ENCODE results near the gene EIF3L.
"Not testable (repeated sequence)": the region's sequence is repeated elsewhere in the genome, so short reads cannot be mapped to it uniquely, and the experiment has no call there.

The EIF3L gene

DNA sequence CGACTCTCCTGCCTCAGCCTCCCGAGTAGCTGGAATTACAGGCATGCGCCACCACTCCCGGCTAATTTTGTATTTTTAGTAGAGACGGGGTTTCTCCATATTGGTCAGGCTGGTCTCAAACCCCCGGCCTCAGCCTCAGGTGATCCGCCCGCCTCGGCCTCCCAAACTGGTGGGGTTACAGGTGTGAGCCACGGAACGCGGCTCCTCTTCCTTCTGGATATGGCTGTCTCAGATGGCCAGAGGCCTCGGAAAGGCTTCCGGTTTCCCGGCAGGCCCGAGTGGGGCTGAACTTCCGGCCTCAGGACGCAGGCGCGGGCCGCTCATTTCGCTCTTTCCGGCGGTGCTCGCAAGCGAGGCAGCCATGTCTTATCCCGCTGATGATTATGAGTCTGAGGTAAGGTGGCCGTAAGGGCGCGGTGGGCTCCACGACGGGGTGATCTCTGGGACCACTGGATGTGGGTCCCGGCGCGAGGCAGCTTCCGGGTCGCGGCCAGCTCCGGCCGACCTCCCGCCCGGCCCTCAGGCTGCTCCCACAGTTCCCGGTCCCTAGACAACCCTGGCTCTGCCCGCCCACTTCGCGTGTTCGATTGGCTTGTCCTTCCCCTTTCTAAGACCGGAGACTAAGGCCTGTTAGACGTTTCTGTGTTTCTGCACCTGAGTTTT lies at the start of gene EIF3L:
Gene EIF3L, plus strand, starts transcription at position 331 of the 663 bp plus-strand sequence. Its CDS starts 31 bp downstream, at position 362.
- peak; percentile 85 for DNase-seq

DNA sequence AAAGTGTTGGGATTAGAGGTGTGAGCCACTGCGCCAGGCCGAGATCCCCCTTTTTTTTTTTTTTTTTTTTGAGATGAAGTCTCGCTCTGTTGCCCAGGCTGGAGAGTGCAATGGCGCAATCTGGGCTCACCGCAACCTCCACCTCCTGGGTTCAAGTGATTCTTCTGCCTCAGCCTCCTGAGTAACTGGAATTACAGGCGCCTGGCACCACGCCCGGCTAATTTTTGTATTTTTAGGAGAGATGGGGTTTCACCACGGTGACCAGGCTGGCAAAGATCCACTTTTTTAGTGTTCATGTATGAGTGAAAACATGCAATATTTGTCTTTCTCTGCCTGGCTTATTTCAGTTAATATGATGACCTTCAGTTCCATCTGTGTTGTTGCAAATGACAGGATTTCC lies 49.2 kb upstream of the EIF3L start:
- DNase-seq = not testable (repeated sequence)

DNA sequence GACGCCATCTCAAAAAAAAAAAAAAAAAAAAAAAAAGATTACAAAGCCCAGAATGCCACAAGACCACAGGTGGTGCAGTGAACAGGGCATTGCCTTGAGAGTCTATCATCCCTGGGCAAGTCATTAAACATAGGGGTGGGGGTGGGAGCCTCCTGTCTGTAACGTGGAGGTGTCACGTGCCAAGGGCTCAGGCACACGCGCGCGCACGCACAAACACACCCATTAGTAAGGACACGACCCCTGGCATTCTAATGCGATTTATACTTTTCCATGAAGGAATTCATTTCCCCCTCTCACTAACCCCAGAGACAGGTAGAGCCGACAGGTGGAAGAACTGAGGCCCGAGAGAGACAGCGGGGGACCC lies 47.3 kb upstream of the EIF3L start:
- DNase-seq = no peak

DNA sequence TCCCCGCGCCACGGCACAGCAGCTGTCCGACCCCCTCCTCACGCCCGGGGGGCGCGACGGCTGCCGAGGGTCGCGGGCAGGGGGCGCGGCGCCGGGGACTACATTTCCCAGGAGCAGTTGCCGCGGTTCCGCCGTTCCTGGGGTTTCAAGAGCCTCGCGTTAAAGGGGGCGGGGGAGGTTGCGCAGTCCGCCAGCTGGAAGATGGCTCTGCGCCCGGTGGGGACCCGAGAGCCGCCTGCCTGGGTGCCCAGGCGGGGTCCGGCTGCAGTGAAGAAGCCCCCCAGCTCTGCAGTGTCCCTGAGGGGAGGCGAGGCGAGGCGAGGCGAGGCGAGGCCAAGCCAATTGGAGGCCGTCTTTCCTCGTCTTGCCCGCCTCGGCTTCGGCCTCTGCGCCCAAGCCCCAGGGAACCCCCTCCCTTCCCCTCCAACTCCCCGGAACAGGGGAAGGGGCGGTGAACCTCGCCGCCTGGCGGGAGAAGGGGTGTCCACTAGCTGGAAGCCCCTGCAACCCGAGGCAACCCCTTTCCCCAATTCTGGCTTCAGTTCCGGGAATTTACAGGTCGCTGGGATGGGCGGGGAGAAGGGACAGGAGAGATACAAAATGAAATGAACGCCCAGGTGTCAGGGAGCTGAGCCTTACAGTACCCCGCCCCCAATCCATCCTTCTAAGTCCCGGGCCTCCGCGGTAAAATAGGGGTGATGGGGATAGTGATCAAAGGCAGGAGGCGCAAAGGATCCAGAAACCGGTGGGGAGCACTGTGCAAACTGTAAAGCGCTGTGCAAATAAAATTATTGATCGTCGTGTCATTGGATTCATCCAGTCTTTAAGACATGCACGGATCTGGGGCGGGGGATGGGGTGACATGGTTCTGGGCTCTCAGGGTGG lies 46.7 kb upstream of the EIF3L start:
- DNase-seq = no peak

DNA sequence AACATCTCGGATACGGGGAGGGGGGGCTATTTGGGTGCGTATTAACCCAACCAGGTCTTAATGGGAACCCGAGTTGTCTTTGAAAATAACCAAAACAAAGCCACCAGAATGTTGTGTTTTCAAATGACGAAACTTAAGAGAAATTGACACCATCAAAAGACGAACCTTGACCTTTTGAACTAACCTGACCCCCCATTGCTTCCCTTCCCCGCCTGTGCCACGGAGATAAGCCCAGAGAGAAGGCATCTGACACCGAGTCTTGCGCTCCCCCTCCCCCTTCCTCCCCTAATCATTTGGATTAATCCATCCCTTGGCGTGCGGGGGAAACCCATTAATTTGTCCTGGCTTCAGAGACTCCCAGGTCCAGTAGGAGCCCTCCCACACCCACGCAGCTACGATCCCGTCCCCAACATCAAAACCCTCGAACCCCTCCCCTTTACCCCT lies 46.0 kb upstream of the EIF3L start:
- no peak for DNase-seq

DNA sequence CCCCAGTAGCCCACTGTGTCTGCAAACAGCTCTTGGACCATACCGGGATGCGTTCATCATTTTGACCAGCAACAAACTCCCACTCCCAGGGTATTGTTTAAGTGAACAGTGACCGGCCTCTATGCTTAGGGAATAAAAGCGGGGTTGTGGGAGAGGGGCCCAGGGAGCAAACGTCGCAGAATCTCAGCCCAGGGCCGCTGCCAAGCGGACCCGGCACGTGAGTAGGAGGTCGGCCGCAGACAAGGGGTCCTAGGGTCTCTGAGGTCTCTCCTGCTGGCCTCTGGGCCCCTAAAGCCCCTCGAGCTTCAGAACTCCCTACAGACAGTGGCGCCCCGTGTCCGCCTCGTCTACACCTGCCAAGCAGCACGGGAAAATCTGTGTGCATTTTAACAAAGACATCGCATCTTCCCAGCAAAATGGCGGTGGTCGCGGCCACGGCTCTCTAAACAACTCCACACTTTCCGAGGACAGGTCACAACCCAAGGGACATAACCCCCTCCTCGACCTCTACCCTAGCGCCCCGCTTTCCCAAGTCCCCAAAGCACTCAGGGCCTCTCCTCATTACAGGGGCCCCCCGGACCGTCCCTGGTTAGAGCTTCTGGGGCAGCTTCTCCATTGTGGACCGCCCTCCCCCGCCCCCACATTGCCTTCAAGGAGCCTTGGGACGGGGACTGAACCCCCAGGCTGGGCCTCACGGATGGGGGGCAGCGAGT lies 45.4 kb upstream of the EIF3L start:
- DNase-seq = no peak

DNA sequence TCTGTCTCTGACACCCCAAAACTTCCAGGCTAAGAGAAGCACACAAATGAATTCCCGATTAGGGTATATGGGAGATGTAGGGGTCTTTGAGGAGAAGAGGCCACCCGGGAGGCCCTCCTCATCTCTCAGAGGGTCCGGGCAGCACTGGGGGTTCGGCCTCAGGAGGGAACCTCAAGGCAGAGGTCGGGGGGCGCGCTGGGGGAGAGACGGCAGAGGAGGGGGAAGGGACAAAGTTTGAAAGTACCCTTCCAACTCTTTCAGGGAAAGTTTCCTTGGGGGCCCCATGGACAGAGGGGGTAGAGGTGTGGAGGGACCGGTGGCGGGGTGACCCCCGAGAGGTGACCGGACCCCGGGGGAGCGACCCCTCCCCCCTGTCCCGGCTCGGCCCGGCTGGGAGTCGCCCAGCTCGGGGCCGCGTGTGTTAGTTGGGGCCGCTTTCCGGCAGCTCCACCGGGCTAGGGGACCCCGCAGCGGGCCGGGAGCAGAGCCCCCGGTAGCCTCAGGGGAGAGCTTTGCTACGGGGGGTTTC lies 44.8 kb upstream of the EIF3L start:
- no peak for DNase-seq

DNA sequence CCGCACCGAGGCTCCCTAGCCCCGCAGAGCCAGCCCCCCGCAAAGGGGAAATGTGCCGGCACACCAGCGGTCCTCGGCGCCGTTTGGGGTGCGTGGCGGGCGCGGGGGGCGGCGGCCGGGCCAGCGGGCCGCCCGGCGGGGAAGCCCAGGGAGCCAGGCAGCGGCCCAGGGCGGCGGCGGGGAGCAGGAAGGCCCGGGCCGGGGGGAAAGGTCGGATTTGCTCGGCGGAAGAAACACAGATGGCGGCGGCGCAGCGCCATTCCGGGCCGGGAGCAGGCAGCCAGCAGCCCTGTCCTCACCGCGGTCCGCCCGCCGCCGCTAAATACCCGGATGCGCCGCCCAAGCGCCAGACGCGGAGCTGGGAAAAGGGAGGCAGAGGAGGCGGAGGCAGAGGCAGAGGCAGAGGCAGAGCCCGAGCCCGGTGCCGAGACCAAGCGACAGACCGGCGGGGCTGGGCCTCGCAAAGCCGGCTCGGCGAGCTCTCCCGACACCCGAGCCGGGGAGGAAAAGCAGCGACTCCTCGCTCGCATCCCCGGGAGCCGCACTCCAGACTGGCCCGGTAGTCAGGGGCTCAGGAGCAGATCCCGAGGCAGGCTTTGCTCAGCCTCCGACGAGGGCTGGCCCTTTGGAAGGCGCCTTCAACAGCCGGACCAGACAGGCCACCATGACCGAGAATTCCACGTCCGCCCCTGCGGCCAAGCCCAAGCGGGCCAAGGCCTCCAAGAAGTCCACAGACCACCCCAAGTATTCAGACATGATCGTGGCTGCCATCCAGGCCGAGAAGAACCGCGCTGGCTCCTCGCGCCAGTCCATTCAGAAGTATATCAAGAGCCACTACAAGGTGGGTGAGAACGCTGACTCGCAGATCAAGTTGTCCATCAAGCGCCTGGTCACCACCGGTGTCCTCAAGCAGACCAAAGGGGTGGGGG lies 44.1 kb upstream of the EIF3L start:
- peak; percentile 80 for DNase-seq

DNA sequence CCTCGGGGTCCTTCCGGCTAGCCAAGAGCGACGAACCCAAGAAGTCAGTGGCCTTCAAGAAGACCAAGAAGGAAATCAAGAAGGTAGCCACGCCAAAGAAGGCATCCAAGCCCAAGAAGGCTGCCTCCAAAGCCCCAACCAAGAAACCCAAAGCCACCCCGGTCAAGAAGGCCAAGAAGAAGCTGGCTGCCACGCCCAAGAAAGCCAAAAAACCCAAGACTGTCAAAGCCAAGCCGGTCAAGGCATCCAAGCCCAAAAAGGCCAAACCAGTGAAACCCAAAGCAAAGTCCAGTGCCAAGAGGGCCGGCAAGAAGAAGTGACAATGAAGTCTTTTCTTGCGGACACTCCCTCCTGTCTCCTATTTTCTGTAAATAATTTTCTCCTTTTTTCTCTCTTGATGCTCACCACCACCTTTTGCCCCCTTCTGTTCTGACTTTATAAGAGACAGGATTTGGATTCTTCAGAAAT lies 43.4 kb upstream of the EIF3L start:
- no peak for DNase-seq

DNA sequence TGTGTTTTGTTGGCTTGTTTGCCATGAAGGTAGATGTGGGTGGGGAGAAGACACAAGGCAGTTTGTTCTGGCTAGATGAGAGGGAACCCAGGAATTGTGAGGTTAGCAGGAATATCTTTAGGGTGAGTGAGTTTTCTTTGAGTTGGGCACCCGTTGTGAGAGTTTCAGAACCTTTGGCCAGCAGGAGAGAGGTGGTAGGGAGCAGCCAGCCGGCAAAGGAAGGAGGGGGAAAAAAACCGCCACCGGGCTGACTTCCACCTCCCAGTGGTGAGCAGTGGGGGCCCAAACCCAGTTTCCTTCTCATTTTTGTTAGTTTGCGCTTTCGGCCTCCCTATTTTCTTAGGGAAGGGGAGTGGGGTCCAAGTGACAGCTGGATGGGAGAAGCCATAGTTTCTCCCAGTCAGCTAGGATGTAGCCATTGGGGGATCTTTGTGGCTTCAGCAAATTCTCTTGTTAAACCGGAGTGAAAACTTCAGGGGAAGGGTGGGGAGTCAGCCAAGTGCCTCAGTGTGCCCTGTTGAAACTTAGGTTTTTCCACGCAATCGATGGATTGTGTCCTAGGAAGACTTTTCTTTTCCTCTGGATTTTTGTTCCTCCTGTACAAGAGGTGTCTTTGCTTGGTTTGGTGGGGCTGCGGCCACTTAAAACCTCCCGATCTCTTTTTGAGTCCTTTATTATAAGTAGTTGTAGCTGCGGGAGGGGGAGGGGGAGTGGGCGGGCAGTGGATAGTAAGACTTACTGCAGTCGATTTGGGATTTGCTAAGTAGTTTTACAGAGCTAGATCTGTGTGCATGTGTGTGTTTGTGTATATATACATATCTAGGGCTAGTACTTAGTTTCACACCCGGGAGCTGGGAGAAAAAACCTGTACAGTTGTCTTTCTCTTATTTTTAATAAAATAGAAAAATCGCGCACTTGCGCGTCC lies 42.5 kb upstream of the EIF3L start:
- DNase-seq = peak; percentile 44

DNA sequence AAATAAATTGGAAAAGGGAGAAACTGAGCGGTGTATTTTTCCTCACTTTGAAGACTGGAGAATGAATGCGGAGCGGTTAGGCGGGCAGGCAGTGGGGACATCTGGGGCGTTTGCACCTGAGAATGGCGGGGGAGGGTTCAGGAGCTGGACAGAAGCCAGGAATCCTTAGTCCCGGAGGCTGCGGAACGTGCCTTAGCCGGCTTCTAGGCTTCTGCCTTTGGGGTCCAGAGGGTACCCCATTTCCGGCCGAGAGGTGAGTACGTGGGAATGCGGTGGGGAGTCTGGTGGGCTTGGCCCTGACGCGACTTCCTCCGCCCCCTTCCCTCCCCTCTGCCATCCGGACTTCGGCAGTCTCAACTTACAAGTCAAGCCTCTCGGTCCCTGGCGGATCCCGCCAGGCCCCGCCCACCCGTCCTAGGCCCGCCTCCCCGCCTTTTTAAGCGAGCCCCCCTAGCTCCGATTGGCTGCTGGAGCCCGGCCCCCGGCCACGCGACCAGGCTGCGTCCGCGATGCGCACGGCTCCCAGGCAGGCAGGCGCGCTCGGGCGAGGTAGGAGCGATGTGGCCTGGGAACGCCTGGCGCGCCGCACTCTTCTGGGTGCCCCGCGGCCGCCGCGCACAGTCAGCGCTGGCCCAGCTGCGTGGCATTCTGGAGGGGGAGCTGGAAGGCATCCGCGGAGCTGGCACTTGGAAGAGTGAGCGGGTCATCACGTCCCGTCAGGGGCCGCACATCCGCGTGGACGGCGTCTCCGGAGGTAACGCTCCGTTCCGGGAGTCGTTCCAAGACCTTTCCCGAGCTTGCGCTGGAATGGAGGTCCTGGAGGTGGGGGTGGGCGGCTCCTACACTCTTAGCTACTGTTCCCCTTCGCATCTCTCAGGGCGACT lies 41.6 kb upstream of the EIF3L start, which contains the start of gene GCAT:
Gene GCAT, plus strand, starts transcription at position 525 of the 884 bp plus-strand sequence. Its CDS starts 34 bp downstream, at position 559.
- peak; percentile 94 for DNase-seq

DNA sequence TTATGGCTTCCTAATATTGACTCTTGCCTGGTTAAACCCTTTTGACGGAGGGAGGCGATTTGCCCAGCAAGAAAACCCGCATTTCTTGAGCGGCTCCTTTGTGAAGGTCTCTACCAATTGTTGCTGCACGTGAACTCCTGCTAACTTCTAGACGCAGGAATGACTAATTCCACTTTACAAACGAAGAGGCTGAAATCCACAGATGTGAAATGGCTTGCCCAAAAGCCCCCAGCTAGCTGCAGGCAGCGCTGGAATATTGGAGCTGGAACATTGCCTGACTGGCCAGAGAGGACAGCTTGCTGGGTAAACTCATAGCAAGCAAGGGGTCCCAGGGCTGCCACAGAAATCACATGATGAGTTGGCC lies 40.9 kb upstream of the EIF3L start:
- DNase-seq = peak; percentile 31

DNA sequence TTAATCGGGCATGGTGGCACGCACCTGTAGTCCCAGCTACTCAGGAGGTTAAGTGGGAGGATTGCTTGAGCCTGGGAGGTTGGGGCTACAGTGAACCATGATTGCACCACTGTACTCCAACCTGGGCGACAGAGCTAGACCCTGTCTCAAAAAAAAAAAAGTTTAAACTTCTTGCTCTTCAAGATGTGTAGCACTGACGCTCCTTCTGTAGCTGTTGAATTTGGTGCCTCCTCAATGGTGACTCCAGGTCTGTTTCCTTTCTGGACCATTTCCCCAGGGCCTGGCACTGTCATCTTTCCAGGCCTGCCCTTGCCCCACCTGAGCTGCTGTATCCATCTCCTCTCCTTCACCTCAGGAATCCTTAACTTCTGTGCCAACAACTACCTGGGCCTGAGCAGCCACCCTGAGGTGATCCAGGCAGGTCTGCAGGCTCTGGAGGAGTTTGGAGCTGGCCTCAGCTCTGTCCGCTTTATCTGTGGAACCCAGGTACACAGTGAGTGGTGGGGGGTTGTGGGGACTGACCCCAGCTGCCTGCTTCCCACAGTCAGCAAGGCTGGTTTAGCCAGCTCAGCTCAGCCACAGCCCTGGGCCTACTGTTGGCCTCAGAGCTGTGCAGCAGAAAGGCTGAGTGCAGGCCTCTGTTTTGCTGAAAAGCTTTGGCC lies 39.4 kb upstream of the EIF3L start:
- no peak for DNase-seq

DNA sequence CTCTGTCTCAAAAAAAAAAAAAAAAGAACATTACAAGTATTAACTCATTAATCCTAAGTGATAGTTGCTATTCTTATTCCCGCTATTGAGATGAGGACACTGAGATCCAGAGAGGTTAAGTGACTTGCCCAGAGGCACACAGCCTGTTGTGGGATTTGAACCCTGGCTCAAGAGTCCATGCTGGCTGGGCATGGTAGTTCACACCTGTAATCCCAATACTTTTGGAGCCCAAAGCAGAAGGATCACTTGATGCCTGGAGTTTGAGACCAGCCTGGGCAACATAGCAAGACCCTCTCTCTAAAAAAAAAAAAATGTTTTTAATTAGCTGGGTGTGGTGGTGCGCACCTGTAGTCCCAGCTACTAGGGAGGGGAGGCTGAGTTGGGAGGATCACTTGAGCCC lies 37.4 kb upstream of the EIF3L start:
- no peak for DNase-seq

DNA sequence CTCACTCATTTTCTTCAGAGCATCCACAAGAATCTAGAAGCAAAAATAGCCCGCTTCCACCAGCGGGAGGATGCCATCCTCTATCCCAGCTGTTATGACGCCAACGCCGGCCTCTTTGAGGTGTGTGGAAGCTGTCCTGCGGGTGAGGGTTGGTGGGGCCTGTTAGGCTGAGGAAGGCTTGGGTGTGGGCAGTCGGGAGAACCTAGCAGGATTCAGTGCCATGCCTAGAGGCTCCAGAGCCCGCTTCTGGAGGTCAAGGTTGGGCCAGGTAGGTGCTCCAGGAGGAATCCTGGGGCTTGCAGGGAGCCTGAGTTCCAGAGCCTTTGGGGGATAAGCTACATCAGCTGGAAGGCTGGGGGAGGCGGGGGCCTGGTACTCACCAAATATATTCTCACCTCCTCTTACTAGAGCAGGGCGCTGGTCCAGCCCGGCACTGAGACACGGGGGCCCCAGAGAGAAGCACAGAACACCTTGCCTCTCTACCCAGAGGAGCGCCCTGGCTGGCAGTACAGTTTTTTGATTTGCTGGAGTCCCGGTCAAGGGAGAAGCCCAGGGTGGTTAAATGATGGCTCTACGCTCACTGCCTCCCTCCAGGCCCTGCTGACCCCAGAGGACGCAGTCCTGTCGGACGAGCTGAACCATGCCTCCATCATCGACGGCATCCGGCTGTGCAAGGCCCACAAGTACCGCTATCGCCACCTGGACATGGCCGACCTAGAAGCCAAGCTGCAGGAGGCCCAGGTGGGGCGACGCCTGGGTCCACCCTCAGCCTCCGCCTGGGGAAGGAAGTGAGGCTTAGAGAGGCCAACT lies 36.1 kb upstream of the EIF3L start:
- no peak for DNase-seq

DNA sequence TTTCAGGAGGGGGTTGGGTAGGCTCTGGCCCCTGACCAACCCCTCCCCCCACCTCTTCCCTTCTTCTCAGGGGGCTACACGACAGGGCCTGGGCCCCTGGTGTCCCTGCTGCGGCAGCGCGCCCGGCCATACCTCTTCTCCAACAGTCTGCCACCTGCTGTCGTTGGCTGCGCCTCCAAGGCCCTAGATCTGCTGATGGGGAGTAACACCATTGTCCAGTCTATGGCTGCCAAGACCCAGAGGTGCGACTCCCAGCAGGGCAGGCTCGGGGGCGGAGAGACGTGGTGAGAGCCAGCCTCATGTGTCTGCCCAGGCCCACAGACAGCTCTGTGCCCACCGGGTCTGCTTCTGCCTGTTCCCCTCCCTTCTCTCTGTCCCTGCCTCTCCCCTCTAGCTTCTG lies 33.6 kb upstream of the EIF3L start:
- no peak for DNase-seq

DNA sequence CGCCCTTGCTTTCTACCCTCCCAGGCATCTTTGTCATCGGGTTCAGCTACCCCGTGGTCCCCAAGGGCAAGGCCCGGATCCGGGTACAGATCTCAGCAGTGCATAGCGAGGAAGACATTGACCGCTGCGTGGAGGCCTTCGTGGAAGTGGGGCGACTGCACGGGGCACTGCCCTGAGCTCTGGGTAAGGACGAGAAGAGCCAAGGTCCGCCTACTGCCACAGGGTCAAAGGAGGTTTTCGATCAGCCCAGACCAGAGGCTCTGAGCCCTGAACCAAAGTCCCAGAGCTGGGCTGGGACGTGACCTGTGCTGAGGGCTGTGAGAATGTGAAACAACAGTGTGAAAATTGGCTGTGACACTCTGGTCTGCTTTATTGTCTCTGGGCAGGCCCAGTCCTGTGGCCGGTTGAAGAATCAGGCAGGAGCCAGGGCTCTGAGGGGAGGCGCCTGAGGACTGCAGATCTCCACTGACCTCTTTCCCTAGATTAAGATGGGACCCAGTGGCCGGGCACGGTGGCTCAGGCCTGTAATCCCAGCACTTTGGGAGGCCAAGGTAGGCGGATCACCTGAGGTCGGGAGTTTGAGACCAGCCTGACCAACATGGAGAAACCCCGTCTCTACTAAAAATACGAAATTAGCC lies 32.6 kb upstream of the EIF3L start:
- DNase-seq = no peak
